Coronary artery (tissue), 2 donors: ENCODE measurements around the gene UROC1.
A peak's percentile ranks its signal among the peaks of the same experiment; 100 is the strongest.

Experiments
- DNase-seq: peaks from one replicate; pipeline ENCODE4 v3.0.0-alpha.2; 2017; ENCODE audit warnings: low spot score
- H3K27ac ChIP-seq, 2 donors: fragments of 200-600 bp; sonication (generic); one replicate each; pipeline ENCODE4 v1.5.1; 2016 to 2019
- H3K4me3 ChIP-seq: fragments of 200-600 bp; sonication (generic); 2 replicates; pipeline ENCODE4 v1.5.1; 2016; ENCODE audit warnings: mild to moderate bottlenecking, moderate library complexity
- CTCF ChIP-seq: fragments of 200-600 bp; sonication (generic); IDR thresholded peaks from one replicate; pipeline ENCODE4 v1.5.1; 2019; ENCODE audit warnings: antibody characterized with exemption

Gene UROC1

DNA sequence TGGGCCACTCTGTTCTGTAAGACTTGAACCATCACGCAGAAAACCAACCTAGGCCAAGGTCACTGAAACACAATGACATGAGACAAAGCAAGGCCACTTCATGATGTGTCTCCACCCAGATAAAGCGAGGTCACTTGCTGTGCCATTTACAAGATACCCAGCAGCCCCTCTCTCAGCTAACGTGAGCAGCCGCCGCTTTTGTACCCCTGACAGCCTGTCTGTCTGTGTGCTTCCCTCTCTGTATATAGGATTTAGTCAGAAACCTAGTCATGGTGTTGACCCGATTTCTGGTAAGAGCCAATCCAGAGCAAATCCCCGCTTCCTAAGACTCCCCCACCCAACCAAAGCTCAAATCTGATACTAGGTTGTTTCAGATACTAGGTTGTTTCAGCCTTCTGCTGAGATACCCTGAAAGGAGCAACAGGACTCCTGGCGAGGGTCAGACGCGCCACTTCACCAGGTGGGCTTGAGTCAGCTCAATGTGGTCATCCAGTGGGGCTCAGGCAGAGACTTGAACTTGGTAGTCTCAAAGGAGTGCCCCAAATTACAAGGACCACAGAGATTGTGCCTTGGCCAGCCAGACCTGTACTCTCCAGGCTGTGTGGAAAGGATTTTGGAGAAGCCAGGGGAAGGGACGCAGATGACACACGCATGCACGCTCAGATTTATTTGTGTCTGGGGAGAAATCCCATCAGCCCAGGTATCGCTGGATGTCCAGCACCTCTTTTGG lies 38.8 kb downstream of the UROC1 start:
- H3K27ac ChIP-seq = no peak overlapping the region
- no peak for DNase-seq
- TF ChIP-seq CTCF = no peak
- no peak overlapping the region for H3K4me3 ChIP-seq

DNA sequence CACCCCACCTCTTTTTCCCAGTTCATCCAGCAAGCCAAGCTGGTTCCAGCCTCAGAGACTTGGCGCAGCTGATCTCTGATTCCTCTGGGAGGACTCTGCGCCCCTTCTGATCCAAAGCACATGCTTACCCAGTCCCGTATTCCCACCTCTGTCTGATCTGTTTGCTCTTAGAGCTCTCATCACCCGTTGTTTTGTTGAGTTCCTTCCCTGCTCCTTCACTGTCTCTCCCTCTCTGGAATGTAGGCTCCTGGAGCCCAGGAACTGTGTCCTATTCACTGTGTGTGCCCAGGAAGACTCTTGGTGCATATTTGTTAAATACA lies 40.6 kb downstream of the UROC1 start:
- DNase-seq = no peak
- no peak for TF ChIP-seq CTCF
- H3K27ac ChIP-seq = peak overlapping the region in 1 of 2 donors; percentile 88
- peak overlapping the region; percentile 82 for H3K4me3 ChIP-seq

DNA sequence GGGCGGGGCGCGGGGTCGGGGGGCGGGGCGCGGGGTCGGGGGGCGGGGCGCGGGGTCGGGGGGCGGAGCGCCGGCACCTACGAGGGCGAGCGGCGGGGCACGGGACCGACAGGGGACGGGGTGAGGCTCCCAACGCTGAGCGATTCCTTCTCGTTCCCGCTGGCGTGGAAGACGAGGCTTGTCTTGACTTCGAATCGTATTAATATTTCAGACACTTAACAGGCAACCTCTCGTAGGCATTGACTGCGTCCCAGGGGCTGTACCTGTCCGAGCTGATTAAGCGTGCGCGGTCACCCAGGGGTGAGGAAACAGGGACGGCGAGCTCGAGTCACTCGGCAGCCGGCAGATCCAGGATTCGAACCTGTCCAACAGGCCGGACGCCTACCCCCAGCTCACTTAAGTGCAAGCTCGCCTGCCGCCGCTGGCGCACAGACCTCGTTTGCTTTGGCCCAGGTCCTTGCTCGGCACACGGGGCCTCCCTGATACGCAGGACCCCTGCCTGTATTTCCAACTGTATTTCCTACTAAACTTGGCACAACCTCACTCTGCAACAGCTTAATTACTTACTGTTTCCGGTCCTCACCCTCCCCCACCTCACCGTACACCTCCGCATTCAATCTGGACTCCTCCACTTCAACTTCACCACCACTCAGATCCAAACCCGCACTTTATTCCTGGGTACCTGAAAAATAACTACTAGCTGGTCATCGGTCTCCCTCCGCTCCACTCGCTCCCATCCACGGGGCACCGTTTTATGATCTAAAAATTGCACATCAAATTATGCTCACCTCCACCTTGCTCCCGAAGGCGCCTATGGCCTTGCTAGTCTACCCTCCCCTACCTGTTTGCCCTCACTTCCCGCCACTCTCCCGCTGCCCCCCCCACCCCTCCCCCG lies 41.2 kb downstream of the UROC1 start:
- no peak for TF ChIP-seq CTCF
- Histone ChIP-seq H3K27ac (peak overlapping the region; percentile 69 to 88), H3K4me3 (peak overlapping the region; percentile 82)
- peak; percentile 87 for DNase-seq

DNA sequence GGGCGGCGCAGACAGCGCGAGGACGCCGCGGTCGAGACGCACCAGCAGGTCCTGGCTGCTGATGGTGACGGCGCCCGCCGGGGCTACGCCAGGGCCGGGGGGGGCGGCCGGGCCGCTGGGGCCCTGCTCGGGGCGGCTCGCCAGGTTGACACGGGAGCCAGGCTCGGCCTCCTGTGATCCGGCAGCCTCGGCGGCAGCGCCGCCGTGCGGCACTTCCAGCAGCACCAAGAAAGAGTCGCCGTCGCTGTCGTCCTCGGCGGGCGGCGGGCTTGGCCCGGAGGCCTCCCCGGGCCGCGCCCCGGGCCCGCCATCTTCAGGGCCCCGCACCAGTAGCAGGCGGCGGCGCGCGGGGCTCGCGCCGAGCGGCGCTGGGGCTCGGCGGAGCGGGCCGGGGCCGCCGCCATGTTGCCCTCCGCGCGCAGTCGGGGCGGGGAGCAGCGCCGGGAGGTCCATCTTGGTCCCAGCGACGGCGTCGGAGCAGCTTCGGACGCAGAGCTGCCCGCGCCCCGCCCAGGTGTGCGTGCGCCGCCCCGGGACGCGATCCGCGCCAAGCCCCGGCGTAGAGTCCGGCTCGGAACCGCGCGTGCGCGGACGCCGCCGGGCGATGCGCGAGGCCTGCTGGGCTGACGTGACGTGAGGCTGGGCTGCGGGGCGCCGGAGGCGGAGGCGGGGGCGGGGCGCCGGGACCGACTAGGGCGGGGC lies 42.0 kb downstream of the UROC1 start, which contains the start of gene ZXDC:
TSS of gene ZXDC (minus strand) at position 479 of the 702 bp plus-strand sequence. CDS start at position 453, 26 bp downstream.
- Histone ChIP-seq H3K4me3 (peak within 1 kb of the TSS; percentile 82), H3K27ac (peak within 1 kb of the TSS; percentile 87 to 88)
- no peak for TF ChIP-seq CTCF
- DNase-seq = peak; percentile 96

DNA sequence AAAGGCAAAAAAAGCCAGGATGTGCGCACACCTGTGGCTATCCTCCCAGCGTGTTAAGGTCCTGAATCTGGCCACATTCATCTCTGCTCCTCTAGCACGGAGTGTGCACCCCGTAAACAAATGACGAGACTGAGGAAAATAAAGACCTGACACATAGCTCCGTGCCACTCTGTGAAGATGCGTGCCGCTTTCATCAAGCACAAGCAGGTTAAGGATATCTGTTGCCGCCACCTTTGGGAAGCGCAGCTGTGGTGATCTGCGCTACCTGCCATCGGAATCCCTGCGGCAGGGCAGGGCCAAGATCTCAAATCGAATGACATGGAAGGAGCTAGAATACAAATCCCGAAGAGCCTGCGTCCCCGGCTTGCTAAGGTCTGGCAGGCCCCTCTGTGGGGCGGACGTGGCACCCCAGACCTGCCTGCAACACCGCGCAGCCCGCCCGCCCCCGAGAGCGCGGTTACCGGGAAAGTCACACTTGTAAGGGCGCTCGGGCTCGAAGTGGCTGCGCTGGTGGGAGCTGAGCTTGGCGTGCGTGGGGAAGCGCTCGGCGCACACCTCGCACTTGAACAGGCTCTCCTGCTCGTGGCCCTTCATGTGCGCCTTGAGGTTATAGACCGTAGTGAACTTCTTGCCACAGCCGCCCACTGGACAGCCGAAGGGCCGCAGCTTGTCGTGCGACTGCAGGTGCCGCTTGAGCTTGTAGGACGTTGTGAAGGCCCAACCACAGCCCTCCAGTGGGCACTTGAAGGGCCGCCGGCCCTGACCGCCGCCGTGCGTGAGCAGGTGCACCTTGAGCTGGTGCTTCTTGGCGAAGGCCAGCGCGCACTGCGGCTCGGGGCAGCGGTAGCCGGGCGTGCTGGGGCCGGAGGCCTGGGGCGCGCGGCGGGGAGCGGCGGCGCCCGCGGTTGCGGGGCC lies 42.8 kb downstream of the UROC1 start:
- Histone ChIP-seq H3K4me3 (peak overlapping the region; percentile 82), H3K27ac (peak overlapping the region; percentile 87 to 88)
- no peak for TF ChIP-seq CTCF
- DNase-seq = peak; percentile 82
